ENCODE results near the gene VDR.

GRCh38 chr12:47868041-47868440, 36.8 kb downstream of the VDR start:
- TF ChIP-seq CTCF (IDR thresholded peaks at IDR 0.05) (no peak), POLR2A (IDR thresholded peaks at IDR 0.05) (no peak)

All from uterus (tissue), 2 donors.